ENCODE results near the gene CALR3.

DNA sequence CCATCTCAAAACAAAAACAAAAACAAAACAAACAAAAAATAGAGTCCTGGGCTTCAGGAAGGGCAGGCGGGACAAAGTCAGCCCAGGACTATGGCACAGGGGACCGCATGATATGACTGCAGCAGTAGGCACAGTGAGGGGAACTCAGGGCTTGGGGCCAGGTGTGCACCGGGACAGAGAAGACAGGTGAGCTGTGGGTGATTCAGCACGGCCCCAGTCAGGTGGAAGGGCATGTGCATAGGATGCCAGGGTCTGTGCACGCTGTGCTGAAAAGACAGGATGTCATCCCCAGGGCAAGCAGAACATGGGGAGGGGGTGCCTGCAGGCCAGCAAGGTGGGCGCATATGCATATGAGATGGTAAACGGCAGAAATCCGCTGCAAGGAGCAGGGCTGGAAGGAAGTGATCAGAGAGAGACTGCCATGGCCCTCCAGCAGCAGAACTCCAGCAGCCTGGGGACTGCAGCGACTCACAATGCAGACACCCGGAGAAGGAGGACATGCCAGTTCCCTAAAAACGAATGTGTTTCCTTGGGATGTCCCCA lies 39.2 kb downstream of the CALR3 start:
- TF ChIP-seq, protein P1, sequence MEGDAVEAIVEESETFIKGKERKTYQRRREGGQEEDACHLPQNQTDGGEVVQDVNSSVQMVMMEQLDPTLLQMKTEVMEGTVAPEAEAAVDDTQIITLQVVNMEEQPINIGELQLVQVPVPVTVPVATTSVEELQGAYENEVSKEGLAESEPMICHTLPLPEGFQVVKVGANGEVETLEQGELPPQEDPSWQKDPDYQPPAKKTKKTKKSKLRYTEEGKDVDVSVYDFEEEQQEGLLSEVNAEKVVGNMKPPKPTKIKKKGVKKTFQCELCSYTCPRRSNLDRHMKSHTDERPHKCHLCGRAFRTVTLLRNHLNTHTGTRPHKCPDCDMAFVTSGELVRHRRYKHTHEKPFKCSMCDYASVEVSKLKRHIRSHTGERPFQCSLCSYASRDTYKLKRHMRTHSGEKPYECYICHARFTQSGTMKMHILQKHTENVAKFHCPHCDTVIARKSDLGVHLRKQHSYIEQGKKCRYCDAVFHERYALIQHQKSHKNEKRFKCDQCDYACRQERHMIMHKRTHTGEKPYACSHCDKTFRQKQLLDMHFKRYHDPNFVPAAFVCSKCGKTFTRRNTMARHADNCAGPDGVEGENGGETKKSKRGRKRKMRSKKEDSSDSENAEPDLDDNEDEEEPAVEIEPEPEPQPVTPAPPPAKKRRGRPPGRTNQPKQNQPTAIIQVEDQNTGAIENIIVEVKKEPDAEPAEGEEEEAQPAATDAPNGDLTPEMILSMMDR (IDR thresholded peaks at IDR 0.05) = no peak
- TF ChIP-seq POLR2A (IDR thresholded peaks at IDR 0.05) = no peak
